ENCODE measurements around the gene MAP6D1. TPM values are rescaled to one million over a fixed set of nuclear protein-coding genes. Genes with fewer than 3 reads are reported as not detected.
A peak's percentile ranks its signal among the peaks of the same experiment; 100 is the strongest.

Gene MAP6D1
- 1 to 10 TPM; 1.0 to 3.1 TPM for total RNA-seq
- under 1 TPM in 1 of 2 donors, not detected in 1; 0.31 TPM for polyA plus RNA-seq

- ChIA-PET CTCF (ENCODE audit: partially characterized antibody) (interaction anchor here (0.9 to 1.5 kb wide), 3 partner anchors 9 to 59 kb away, joined by 3 to 6 read pairs (median 3); partner anchors contain the start of gene PARL), POLR2A (ENCODE audit: partially characterized antibody) (interaction anchor here (0.7 to 1.8 kb wide), 3 partner anchors 9 to 59 kb away, joined by 3 to 4 read pairs (median 3); partner anchors contain the start of gene PARL)
- Histone ChIP-seq H3K4me1 (ENCODE audit: insufficient read depth, low read length) (peaks cover 13% of the 10 kb centered on the region), H3K27me3 (ENCODE audit: insufficient read depth, low read length) (no peaks in the 10 kb centered on the region), H3K9me3 (ENCODE audit: control insufficient read depth in 1 of 2, low read length in 2 of 2) (no peaks in the 10 kb centered on the region), H3K4me3 (ENCODE audit: low read length in 2 of 2) (peak within 1 kb of the TSS in 1 of 2 donors; percentile 49), H3K27ac (ENCODE audit: low read depth, low read length) (no peak within 1 kb of the TSS), H3K36me3 (ENCODE audit: insufficient read depth, low read length) (no peaks in the 10 kb centered on the region)
- Mint-ChIP-seq H3K4me1 (peaks cover 8 to 16% (median 15%) of the 10 kb centered on the region in 4 donors), H3K27me3 (peaks cover 0 to 6% of the 10 kb centered on the region in 2 donors), H3K9me3 (peaks cover 0 to 5% (median 0%) of the 10 kb centered on the region in 8 donors), H3K27ac (peak within 1 kb of the TSS in 5 of 7 donors; percentile 9 to 74 (median 47)), H3K4me3 (peak within 1 kb of the TSS; percentile 55 to 84 (median 80)), H3K36me3 (peaks cover 9 to 26% of the 10 kb centered on the region in 2 donors)
- intact Hi-C loops (cut with micrococcal nuclease) = no loop called here
- peak in 3 of 5 donors; percentile 11 to 45 (median 22) for DNase-seq
Observed at GRCh38 chr3:183825456-183826161, at the start of gene MAP6D1. MAP6D1 (minus strand) TSS chr3:183825577; CDS start chr3:183825547, 30 bp downstream.

- no peak for DNase-seq
- intact Hi-C loops (cut with micrococcal nuclease) = no loop called here
- Histone ChIP-seq H3K9me3 (ENCODE audit: control insufficient read depth in 1 of 2, low read length in 2 of 2) (no peaks in the 10 kb centered on the region), H3K36me3 (ENCODE audit: insufficient read depth, low read length) (no peaks in the 10 kb centered on the region), H3K4me3 (ENCODE audit: low read length in 2 of 2) (no peak overlapping the region), H3K27me3 (ENCODE audit: insufficient read depth, low read length) (no peaks in the 10 kb centered on the region), H3K27ac (ENCODE audit: low read depth, low read length) (no peak overlapping the region), H3K4me1 (ENCODE audit: insufficient read depth, low read length) (peaks cover 16% of the 10 kb centered on the region)
- POLR2A ChIA-PET (ENCODE audit: partially characterized antibody) = interaction anchor here (0.7 to 1.0 kb wide), 2 partner anchors 11 to 72 kb away, joined by 3 read pairs; partner anchors contain the start of gene PARL
- Mint-ChIP-seq H3K27me3 (no peaks in the 10 kb centered on the region), H3K36me3 (peaks cover 10 to 28% of the 10 kb centered on the region in 2 donors), H3K9me3 (no peaks in the 10 kb centered on the region), H3K4me3 (no peak overlapping the region), H3K4me1 (peaks cover 33 to 63% (median 52%) of the 10 kb centered on the region in 4 donors), H3K27ac (no peak overlapping the region)
- CTCF ChIA-PET (ENCODE audit: partially characterized antibody) = interaction anchor here (0.7 to 1.9 kb wide), 2 partner anchors 11 to 25 kb away, joined by 3 to 14 read pairs; partner anchors contain the start of gene PARL
Observed at GRCh38 chr3:183873914-183874313, 48.5 kb upstream of the MAP6D1 start.

- Histone ChIP-seq H3K27me3 (ENCODE audit: insufficient read depth, low read length) (no peaks in the 10 kb centered on the region), H3K27ac (ENCODE audit: low read depth, low read length) (no peak overlapping the region), H3K4me3 (ENCODE audit: low read length in 2 of 2) (no peak overlapping the region), H3K9me3 (ENCODE audit: control insufficient read depth in 1 of 2, low read length in 2 of 2) (no peaks in the 10 kb centered on the region), H3K36me3 (ENCODE audit: insufficient read depth, low read length) (peaks cover 18% of the 10 kb centered on the region), H3K4me1 (ENCODE audit: insufficient read depth, low read length) (peaks cover 16% of the 10 kb centered on the region)
- DNase-seq = no peak
- ChIA-PET POLR2A (ENCODE audit: partially characterized antibody) (interaction anchor here (1.0 kb wide), 1 partner anchor 13 kb away, joined by 3 read pairs; the partner anchor contains the start of gene PARL), CTCF (ENCODE audit: partially characterized antibody) (interaction anchor here (1.2 kb wide), 1 partner anchor 13 kb away, joined by 7 read pairs; the partner anchor contains the start of gene PARL)
- no peaks in the 10 kb centered on the region for H3K27me3 Mint-ChIP-seq
- no peak overlapping the region for H3K27ac Mint-ChIP-seq
- peaks cover 24 to 43% (median 35%) of the 10 kb centered on the region in 4 donors for H3K4me1 Mint-ChIP-seq
- H3K36me3 Mint-ChIP-seq = peaks cover 6 to 20% of the 10 kb centered on the region in 2 donors
- intact Hi-C loops (cut with micrococcal nuclease) = no loop called here
- H3K4me3 Mint-ChIP-seq = no peak overlapping the region
- H3K9me3 Mint-ChIP-seq = no peaks in the 10 kb centered on the region
Observed at GRCh38 chr3:183871541-183871940, 46.2 kb upstream of the MAP6D1 start.

- peaks cover 27% of the 10 kb centered on the region for H3K36me3 ChIP-seq (ENCODE audit: insufficient read depth, low read length)
- Mint-ChIP-seq H3K4me1 (peaks cover 24 to 38% (median 31%) of the 10 kb centered on the region in 4 donors), H3K36me3 (peaks cover 9 to 26% of the 10 kb centered on the region in 2 donors), H3K27me3 (no peaks in the 10 kb centered on the region), H3K27ac (peak overlapping the region in 3 of 7 donors; percentile 3 to 48 (median 19)), H3K9me3 (no peaks in the 10 kb centered on the region), H3K4me3 (no peak overlapping the region)
- no peak overlapping the region for H3K4me3 ChIP-seq (ENCODE audit: low read length in 2 of 2)
- DNase-seq = no peak
- no peaks in the 10 kb centered on the region for H3K9me3 ChIP-seq (ENCODE audit: control insufficient read depth in 1 of 2, low read length in 2 of 2)
- no peak overlapping the region for H3K27ac ChIP-seq (ENCODE audit: low read depth, low read length)
- no peaks in the 10 kb centered on the region for H3K27me3 ChIP-seq (ENCODE audit: insufficient read depth, low read length)
- intact Hi-C loops (cut with micrococcal nuclease) = no loop called here
- ChIA-PET POLR2A (ENCODE audit: partially characterized antibody) (interaction anchor here (1.0 kb wide), 1 partner anchor 14 kb away, joined by 3 read pairs; the partner anchor contains the start of gene PARL), CTCF (ENCODE audit: partially characterized antibody) (no interaction called here)
- peaks cover 16% of the 10 kb centered on the region for H3K4me1 ChIP-seq (ENCODE audit: insufficient read depth, low read length)
Observed at GRCh38 chr3:183870563-183870962, 45.2 kb upstream of the MAP6D1 start.

- H3K36me3 Mint-ChIP-seq = peaks cover 24 to 39% of the 10 kb centered on the region in 2 donors
- peak overlapping the region in 1 of 7 donors; percentile 9 for H3K27ac Mint-ChIP-seq
- no peaks in the 10 kb centered on the region for H3K9me3 Mint-ChIP-seq
Observed at GRCh38 chr3:183868796-183869195, 43.4 kb upstream of the MAP6D1 start.

GRCh38 chr3:183862610-183863009, 37.2 kb upstream of the MAP6D1 start:
- Histone ChIP-seq H3K9me3 (ENCODE audit: control insufficient read depth in 1 of 2, low read length in 2 of 2) (no peaks in the 10 kb centered on the region), H3K27ac (ENCODE audit: low read depth, low read length) (no peak overlapping the region), H3K4me1 (ENCODE audit: insufficient read depth, low read length) (no peaks in the 10 kb centered on the region), H3K4me3 (ENCODE audit: low read length in 2 of 2) (no peak overlapping the region), H3K27me3 (ENCODE audit: insufficient read depth, low read length) (no peaks in the 10 kb centered on the region), H3K36me3 (ENCODE audit: insufficient read depth, low read length) (peaks cover 51% of the 10 kb centered on the region)
- Mint-ChIP-seq H3K27me3 (no peaks in the 10 kb centered on the region), H3K4me1 (peaks cover 0 to 2% (median under 1%) of the 10 kb centered on the region in 4 donors), H3K27ac (no peak overlapping the region), H3K36me3 (peaks cover 60 to 75% of the 10 kb centered on the region in 2 donors), H3K4me3 (no peak overlapping the region), H3K9me3 (no peaks in the 10 kb centered on the region)
- ChIA-PET CTCF (ENCODE audit: partially characterized antibody) (no interaction called here), POLR2A (ENCODE audit: partially characterized antibody) (no interaction called here)
- intact Hi-C loops (cut with micrococcal nuclease) = no loop called here
- no peak for DNase-seq

More at GRCh38 chr3:183868796-183869195, 43.4 kb upstream of the MAP6D1 start:
- POLR2A ChIA-PET (ENCODE audit: partially characterized antibody) = no interaction called here
- Histone ChIP-seq H3K4me1 (ENCODE audit: insufficient read depth, low read length) (peaks cover 13% of the 10 kb centered on the region), H3K36me3 (ENCODE audit: insufficient read depth, low read length) (peaks cover 34% of the 10 kb centered on the region), H3K27me3 (ENCODE audit: insufficient read depth, low read length) (no peaks in the 10 kb centered on the region), H3K4me3 (ENCODE audit: low read length in 2 of 2) (no peak overlapping the region), H3K27ac (ENCODE audit: low read depth, low read length) (no peak overlapping the region), H3K9me3 (ENCODE audit: control insufficient read depth in 1 of 2, low read length in 2 of 2) (no peaks in the 10 kb centered on the region)
- Mint-ChIP-seq H3K27me3 (no peaks in the 10 kb centered on the region), H3K4me3 (no peak overlapping the region), H3K4me1 (peaks cover 21 to 33% (median 26%) of the 10 kb centered on the region in 4 donors)
- intact Hi-C loops (cut with micrococcal nuclease) = no loop called here
- CTCF ChIA-PET (ENCODE audit: partially characterized antibody) = no interaction called here
- DNase-seq = no peak

- peak overlapping the region in 4 of 7 donors; percentile 15 to 83 (median 32) for H3K27ac Mint-ChIP-seq
- Histone ChIP-seq H3K9me3 (ENCODE audit: control insufficient read depth in 1 of 2, low read length in 2 of 2) (no peaks in the 10 kb centered on the region), H3K4me3 (ENCODE audit: low read length in 2 of 2) (no peak overlapping the region), H3K4me1 (ENCODE audit: insufficient read depth, low read length) (no peaks in the 10 kb centered on the region), H3K36me3 (ENCODE audit: insufficient read depth, low read length) (peaks cover 29% of the 10 kb centered on the region), H3K27ac (ENCODE audit: low read depth, low read length) (no peak overlapping the region), H3K27me3 (ENCODE audit: insufficient read depth, low read length) (no peaks in the 10 kb centered on the region)
- no peaks in the 10 kb centered on the region for H3K27me3 Mint-ChIP-seq
- H3K4me1 Mint-ChIP-seq = peaks cover 3 to 7% (median 3%) of the 10 kb centered on the region in 4 donors
- ChIA-PET CTCF (ENCODE audit: partially characterized antibody) (no interaction called here), POLR2A (ENCODE audit: partially characterized antibody) (no interaction called here)
- peaks cover 66 to 71% of the 10 kb centered on the region in 2 donors for H3K36me3 Mint-ChIP-seq
- no peak overlapping the region for H3K4me3 Mint-ChIP-seq
- H3K9me3 Mint-ChIP-seq = no peaks in the 10 kb centered on the region
- intact Hi-C loops (cut with micrococcal nuclease) = no loop called here
- DNase-seq = no peak
Observed at GRCh38 chr3:183857863-183858262, 32.5 kb upstream of the MAP6D1 start.

Measured in CD4-positive, alpha-beta memory T cell (primary cell).